ENCODE data around the gene TTC29. TPM values are rescaled to one million over a fixed set of nuclear protein-coding genes. Genes with fewer than 3 reads are reported as not detected.
"Not testable (repeated sequence)": the region's sequence is repeated elsewhere in the genome, so short reads cannot be mapped to it uniquely, and the experiment has no call there.

Gene TTC29
- total RNA-seq, 1 donor from 2014 or later, result not detected

DNA sequence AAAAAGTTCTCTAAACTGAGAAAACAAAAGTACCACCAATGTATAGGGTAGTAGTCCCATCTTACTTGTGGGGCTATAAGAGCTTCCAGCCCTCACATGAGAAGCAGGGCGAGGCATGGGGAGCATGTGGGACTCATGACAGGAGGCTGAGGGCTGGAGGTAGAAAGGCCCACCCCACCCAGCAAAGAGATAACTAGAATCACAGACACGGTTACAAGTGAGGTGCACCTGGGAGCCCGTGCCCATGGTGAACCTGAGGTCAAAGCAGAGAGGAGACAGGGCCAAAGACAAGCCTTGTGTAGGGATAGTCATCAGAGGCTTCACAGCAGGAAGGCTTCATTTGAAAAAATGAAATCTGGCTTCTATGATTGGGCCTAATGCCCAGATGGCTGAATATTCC lies 55.4 kb downstream of the TTC29 start:
- ATAC-seq (no peak), DNase-seq (no peak)
- intact Hi-C loops (cut with micrococcal nuclease), result no loop called here

DNA sequence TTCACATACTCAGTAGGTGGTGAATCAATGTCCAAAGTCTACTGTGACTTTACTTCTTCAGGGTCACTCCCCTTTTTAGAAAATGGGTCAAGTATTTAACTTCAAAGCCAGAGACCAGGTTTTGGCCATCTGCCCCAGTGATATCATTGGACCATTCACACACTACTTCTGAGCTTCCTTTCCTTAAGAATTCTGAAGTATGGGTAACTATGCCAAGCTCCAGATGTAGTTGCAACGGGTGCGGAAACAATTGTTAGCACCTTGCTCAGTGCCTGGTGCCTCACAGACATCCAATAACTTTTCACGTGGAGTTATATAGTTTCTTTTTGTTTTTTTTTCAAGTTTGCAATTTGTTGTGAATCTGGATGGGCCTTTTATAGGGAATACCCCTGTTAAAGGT lies 62.6 kb downstream of the TTC29 start:
- no peak for DNase-seq
- ATAC-seq, result no peak
- intact Hi-C loops (cut with micrococcal nuclease), result no loop called here

DNA sequence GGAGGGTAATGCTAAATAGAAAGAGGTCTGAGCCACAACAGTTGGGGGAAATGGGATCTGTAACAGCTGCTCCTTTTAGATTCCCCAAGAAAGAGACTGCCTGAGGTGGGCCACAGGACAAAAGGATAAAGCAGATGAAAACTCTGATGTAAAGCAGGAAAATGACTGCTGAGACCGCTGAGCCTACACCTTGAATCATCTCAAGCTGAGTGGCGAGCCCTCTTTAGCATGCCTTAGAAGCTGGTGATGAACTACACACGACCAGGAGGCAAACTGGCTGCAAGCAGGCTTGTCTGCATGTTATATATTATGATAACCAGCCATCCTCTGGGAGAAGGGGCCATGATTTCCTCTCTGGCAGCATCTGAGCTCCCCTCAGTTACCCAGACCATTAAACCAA lies 88.4 kb downstream of the TTC29 start:
- DNase-seq (no peak), ATAC-seq (no peak)
- intact Hi-C loops (cut with micrococcal nuclease), result no loop called here

DNA sequence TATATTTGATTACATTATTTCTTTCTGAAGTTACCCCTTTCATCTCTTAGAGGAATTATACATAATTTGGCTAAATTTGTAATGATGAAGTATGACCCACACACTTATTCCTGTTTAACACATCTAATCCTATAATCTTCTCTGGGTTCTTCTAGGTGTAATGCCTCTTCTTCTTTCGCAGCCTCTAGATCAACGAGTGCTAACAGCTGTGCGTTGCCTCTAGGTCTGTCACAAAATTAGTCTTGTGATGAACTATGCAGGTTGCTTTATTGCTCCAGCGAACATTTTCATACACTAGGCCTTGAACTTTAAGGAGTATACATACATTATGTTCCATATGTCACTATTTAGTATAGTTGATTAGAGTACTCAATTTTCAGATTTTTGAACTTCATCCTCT lies 89.9 kb downstream of the TTC29 start:
- intact Hi-C loops (cut with micrococcal nuclease), result no loop called here
- DNase-seq (no peak), ATAC-seq (no peak)

DNA sequence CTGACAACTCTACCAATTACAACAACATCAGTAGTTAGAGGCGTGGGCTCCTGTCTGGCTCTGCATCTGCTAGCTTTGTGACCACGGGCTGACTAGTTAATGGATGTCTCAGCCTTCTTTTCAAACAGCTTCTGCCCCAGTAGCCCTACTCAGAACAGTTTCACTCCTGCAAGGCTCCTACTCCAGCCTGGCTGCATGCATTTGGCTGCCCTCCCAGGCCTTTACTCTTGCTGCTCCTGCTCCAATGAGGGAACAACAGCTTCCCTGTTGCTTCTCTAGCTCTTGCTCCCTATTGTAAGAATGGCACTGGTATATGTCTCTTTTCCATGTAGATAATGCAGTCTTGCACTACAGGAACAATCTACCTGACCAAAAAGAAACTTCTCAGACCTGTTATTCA lies 93.3 kb downstream of the TTC29 start:
- ATAC-seq (no peak), DNase-seq (no peak)
- intact Hi-C loops (cut with micrococcal nuclease), result no loop called here

DNA sequence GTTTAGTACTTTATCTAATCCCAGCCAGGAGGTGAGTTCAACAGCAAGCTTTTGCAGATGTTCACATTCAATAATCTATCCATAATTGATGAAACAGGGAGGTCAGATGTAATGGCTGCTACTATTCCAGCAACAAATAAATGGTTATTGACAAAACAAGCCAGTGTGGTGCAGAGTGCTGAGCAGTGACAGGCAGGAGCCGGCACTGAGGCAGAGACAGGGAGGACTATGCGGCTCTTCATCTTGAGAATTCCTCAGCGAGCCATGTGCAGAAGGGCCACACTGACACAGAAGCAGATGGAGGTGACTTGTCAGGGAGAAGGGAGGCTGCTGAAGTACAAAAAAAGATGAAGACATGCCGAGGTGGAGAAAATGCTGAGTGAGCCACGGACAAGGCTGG lies 98.3 kb downstream of the TTC29 start:
- intact Hi-C loops (cut with micrococcal nuclease), result no loop called here
- ATAC-seq (no peak), DNase-seq (no peak)

DNA sequence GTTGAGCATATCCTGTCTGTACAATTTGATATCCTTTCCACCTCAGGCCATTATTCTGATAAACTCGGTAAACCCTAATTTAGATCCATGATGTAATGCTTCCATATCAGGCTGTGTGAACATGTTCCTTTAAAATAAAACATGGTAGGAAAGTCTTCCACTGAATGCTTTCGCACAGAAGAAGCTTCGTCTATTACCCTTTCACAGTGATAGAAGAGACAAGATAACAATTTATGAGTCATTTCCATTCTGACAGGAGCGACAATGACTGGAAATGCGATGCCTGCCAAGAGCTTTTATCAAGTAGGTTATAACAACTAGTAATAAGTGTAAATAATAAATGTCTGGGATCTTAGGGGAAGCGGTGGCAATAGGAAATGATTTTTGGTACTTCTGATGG lies 98.8 kb downstream of the TTC29 start:
- intact Hi-C loops (cut with micrococcal nuclease), result no loop called here
- ATAC-seq, result no peak
- no peak for DNase-seq

DNA sequence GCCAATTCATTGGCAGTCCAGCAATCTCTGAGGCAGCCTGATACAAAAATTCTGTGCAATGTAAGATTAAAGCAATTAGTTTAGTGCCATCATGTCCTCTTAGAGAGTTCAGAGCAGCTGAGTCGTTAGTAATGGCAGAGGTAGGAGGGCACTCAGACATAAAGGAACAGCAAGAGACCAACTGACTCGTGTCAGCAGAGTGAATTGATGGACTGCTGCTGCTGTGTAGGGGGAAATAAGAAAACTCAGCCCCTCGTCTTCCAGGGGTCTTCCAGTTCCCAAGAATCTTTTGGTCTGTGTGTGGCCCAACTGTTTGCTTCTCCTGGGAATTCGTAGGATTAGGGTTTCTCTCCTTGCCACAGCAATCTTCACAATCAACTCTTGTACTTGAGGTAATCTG lies 100.9 kb downstream of the TTC29 start:
- no peak for ATAC-seq
- DNase-seq, result no peak
- intact Hi-C loops (cut with micrococcal nuclease), result no loop called here

DNA sequence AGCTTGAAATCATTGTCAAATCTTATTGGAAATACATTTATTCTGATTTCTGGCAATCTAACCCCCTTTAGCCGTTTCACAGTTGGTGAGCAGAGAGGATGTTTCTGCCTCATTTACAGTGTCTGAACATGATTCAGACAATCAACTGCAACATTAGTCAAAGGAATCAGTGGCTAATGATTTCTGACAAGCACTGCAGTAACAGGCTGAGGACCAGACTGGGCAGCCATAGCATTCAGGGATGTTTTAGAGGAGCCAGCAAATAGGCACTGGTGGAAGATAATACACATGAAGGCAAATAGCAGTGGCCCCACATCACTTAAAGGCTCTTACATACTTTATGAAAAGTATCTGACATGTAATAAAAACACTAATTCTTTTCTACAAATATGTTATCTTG lies 102.8 kb downstream of the TTC29 start:
- DNase-seq (no peak), ATAC-seq (no peak)
- intact Hi-C loops (cut with micrococcal nuclease), result no loop called here

DNA sequence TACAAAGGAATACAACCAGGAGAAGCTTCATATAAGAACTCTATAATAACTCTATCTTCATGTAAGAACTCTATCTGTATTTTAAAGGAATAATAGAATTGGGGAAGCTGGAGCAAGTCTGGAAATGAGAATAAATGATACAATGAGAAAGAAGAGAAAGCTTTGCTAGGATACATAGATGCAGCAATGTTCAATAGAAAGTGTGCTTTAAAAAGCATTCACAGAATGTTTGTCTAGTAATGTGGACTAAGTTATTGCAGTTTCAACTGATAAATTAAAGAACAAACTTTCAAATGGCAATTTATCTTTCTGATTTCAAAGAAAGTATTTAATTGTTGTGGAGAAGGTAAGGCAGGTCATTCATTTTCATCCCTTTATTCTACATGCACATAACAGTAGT lies 104.9 kb downstream of the TTC29 start:
- intact Hi-C loops (cut with micrococcal nuclease), result no loop called here
- DNase-seq (no peak), ATAC-seq (no peak)

DNA sequence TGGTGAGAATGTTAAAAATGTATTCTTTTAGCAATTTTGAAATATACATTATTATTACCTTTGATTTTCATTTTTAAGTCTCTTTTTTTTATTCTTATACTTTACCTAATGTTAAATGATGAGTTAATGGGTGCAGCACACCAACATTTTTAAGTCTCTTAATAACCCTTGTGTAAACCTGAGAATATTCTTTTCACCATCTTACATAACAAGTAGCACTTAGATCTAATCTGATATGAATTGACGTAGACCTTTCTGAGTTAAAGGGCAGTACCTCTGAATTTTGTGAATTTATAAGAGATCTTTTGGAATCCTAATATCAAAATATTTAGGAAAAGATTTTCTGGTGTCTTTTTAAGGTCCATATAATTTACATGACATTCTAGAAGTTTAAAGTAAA lies 110.6 kb downstream of the TTC29 start:
- ATAC-seq (no peak), DNase-seq (no peak)
- intact Hi-C loops (cut with micrococcal nuclease), result no loop called here

DNA sequence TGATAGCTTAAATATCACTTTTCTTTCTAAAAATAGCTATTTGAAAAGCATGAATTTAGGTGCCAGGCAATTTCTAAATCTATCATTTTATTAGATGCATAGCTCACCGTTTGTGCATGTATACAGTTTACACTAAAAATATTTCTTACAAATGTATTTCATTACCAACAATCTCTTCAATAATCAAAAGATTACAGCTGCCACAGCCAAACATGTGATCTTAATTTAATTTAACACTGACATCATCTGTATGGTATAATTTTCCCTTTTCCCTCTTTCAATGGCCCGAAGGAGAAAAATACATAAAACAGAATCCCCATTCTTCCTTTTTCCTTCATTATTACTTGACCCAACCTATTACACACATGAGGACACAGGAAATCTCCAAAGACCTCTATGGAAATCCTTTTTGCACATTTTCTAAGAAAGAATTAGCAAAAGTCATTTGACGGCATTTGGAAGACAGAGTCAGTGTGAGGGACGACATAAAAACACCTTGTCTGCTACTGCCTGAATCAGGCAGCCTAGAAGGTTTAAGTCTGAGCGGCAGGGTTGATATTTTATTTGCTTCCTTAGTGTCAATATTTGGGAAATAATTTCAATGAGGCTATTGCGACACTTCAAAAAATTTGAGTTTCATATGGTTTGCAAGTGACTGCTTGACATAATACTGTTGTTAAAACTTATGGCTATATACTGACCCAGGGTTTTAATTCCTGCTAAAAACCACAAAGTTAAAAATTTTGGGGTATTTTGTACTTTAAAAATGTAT lies 111.2 kb downstream of the TTC29 start:
- no peak for ATAC-seq
- no peak for DNase-seq
- intact Hi-C loops (cut with micrococcal nuclease), result no loop called here

DNA sequence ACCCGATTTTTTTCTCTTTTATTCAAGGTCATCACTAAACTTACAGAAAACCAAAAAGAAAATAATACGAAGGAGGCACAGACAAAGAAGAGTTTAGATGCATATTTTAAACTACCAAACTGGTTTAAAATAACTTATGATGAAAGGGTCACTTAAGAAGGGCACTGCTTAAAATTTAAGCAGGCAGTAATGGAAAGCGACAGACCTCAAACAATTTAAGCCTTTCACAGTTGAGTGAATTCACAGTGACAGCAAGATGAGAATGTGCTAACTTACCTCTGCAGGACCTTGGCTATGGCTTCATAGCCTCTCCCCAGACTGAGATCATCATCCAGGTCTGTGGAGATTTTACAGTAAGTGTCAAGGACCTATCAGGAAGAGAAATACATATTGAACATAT lies 112.1 kb downstream of the TTC29 start:
- intact Hi-C loops (cut with micrococcal nuclease), result no loop called here
- DNase-seq (no peak), ATAC-seq (no peak)

DNA sequence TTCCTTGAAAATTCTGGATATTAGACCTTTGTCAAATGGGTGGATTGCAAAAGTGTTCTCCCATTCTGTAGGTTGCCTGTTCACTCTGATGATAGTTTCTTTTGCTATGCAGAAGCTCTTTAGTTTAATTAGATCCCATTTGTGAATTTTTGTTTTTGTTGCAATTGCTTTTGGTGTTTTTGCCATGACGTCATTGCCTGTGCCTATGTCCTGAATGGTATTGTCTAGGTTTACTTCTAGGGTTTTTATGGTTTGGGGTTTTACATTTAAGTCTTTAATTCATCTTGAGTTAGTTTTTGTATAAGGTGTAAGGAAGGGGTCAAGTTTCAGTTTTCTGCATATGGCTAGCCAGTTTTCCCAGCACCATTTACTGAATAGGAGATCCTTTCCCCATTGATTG lies 122.7 kb downstream of the TTC29 start:
- intact Hi-C loops (cut with micrococcal nuclease); DNase-seq; ATAC-seq: not testable (repeated sequence)

DNA sequence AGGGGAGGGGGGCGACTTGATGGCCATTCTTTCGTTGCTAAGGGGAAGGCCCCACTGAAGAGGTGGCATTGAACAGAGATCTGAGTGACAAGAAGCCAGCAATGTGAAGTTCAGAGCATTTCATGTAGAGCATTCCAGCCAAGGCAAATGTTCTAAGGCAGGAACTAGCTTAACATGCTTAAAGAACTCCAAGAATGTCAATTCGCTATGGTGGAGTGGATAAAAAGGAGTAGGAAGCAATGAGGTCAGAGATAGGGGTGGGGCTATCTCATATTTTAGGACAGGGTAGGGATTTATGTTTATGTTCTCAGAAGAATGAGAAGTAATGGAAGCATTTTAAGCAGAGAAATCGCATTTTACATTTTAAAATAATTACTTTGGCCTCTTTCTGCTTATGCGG lies 130.9 kb downstream of the TTC29 start:
- intact Hi-C loops (cut with micrococcal nuclease), result no loop called here
- ATAC-seq (no peak), DNase-seq (no peak)

DNA sequence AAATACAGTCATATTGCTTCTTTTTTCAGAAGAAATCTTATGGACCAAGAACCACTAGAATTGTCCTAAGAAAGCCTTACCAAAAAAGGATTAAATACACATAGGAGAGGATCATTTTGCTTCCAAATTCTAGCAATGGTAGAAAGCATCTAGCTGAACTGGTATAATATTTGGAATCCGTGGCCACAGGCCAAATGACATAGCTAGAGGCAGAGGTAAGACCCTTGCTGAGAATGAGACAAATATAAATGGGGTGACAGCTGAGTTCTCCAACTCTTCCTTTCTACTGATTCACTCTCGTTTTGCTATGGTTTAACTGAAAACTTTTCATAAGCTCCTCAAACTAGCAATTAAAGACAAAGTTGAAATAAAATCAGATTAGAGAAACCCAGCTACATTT lies 150.0 kb downstream of the TTC29 start:
- DNase-seq, result no peak
- ATAC-seq, result no peak
- intact Hi-C loops (cut with micrococcal nuclease), result no loop called here

DNA sequence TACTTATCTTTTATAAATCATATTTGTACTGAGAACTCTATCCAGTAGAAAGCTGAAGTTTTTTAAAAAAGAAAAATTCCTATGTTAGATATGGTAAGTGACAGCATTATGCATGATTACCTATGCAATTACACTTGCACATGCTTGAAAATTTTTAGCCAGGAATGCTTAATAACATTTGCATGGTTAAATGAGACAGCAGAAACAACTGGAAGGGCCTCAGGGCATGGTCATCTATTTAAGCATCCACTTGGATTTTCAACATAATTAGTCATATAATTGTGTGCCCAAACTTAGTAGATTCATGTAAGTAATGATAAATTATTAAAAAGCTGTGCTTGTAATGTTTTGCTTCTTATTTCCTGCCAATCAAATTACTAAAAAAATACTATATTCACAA lies 151.9 kb downstream of the TTC29 start:
- intact Hi-C loops (cut with micrococcal nuclease), result no loop called here
- DNase-seq (no peak), ATAC-seq (no peak)

DNA sequence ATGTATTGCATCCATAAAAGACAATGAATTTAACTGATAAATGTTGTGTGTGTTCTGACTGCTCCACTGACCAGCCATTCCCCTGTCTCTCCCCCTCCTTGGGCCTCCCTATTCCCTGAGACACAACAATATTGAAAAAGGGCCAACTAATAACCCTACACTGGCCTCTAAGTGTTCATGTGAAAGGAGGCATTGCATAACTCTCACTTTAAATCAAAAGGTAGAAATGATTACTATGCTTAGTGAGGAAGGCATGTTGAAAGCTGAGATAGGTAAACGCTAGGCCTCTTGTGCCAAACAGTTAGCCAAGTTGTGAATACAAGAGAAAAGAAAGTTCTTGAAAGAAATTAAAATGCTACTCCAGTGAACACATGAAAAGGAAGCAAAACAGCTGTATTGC lies 154.2 kb downstream of the TTC29 start:
- ATAC-seq (no peak), DNase-seq (no peak)
- intact Hi-C loops (cut with micrococcal nuclease), result no loop called here

DNA sequence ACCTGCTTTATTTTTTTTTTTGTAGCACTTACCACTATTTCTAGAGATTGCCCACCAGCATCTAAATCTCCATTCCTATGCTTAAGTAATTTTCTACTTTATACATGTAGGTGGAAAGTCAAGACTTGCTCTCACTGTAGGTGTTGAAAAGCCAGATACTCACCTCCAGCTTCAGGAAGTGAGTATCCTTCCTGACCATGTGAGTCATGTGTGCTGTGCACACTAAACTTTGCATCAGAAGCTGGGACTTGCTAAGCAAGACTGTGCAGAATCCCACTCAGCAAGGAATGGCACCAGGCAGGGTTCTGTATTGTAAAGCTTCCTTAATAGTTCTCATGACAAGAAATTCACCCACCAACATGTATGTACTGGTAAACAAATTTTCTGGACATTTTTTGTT lies 155.1 kb downstream of the TTC29 start:
- ATAC-seq, result no peak
- no peak for DNase-seq
- intact Hi-C loops (cut with micrococcal nuclease), result no loop called here

DNA sequence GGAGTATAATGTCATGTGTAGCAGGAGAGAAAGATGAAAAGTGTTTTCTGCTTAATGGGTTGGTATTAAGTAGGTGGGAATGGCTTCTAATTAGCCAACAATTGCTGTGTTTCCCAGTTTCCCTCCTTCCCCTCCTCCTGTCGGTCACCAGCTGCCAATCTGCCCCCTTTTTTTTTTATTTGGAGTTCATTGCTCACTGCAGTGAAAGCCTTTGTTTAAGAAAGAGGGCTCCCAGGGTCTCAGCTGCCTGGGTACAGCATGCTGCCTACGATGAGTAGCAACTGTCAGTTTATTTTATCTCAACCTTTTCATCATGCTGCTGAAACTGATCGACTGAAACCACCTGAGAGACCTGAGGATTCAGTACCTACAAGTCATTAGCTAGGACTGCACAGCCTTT lies 157.9 kb downstream of the TTC29 start:
- no peak for DNase-seq
- intact Hi-C loops (cut with micrococcal nuclease), result no loop called here
- ATAC-seq, result no peak

DNA sequence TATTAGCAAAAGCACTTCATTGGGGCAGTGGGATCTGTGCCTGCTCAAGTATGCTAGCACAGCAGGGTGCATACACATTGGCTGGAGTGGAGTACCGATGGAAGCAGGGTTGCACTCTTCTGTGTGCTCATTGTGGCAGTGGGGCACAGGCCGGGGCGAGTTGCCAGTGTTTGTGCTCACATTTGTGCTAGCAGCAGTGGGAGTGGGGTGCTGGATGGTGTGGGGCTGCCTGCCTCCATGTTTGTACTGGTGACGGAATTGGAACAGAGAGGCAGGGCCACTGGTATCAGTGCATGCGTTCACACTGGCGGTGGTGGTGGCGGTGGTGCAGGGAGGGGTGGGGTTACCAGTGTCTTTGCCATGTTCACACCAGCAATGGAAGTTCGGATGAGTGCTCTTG lies 169.0 kb downstream of the TTC29 start:
- intact Hi-C loops (cut with micrococcal nuclease), result no loop called here
- ATAC-seq (no peak), DNase-seq (no peak)

DNA sequence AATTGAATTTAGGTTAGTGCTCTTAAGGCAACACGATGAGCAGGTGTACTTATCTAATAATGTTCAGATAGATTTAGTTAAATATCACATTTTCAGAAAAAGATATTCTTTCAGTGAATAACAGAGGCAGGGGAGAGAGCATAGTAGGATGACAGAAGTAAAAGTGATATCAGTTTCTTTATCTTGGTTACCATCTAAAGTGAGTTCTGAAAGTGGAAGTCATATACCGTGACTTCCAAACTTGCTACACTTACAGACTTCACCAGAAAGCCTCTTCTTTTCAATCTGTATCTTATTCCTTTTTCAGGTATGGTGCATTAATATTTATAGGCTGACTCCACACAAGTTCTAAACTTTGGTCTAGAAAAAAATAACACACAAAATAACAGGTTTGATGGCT lies 182.1 kb downstream of the TTC29 start:
- DNase-seq, result no peak
- intact Hi-C loops (cut with micrococcal nuclease), result no loop called here
- no peak for ATAC-seq

All from left ventricle myocardium superior (tissue), 1 donor.